OCI-LY7 (cell line): ENCODE measurements around the gene SIGLEC10. TPM values are rescaled to one million over a fixed set of nuclear protein-coding genes. Genes with fewer than 3 reads are reported as not detected.

ENCODE experiments used
- BruUV-seq: library from RNA; stranded (reverse); fragments of 400-500 nt; replicated peaks from 2 replicates; lab custom pipeline; 2021; lab: Mats Ljungman, UMichigan
- CTCF ChIA-PET: fragments of 300-600 bp; sonication (Branson Sonifier 250); formaldehyde crosslinking; loops from one replicate; lab custom pipeline; 2022; ENCODE audit warnings: antibody characterized with exemption; ENCODE audit not compliant: unreplicated experiment; lab: Charles Lee
- POLR2A ChIA-PET: fragments of 300-600 bp; sonication (Branson Sonifier 250); formaldehyde crosslinking; loops from one replicate; lab custom pipeline; 2022; ENCODE audit warnings: antibody characterized with exemption; lab: Charles Lee
- DNase-seq: peaks from one replicate; pipeline ENCODE4 v3.0.0-alpha.2; 2015; ENCODE audit warnings: low spot score
- H2AFZ ChIP-seq: fragments of 200-600 bp; sonication (generic), shearing (Covaris generic); 2 replicates; pipeline ENCODE4 v1.6.1; 2014; ENCODE audit warnings: mild to moderate bottlenecking, antibody characterized with exemption, low read length, moderate library complexity
- H3K27ac ChIP-seq: fragments of 200-600 bp; sonication (generic); 2 replicates; pipeline ENCODE4 v1.5.1; 2014; ENCODE audit warnings: mixed run types, low read depth, mild to moderate bottlenecking, moderate library complexity, low read length, inconsistent platforms; ENCODE audit not compliant: poor library complexity, severe bottlenecking
- H3K36me3 ChIP-seq: fragments of 200-600 bp; sonication (generic); 2 replicates; pipeline ENCODE4 v1.6.1; 2014; ENCODE audit warnings: mild to moderate bottlenecking, antibody characterized with exemption, low read length, moderate library complexity, mixed read lengths; ENCODE audit not compliant: insufficient read depth
- H3K4me1 ChIP-seq: fragments of 200-600 bp; sonication (generic); 2 replicates; pipeline ENCODE4 v1.5.1; 2014; ENCODE audit warnings: mild to moderate bottlenecking, low read length; ENCODE audit not compliant: insufficient read depth, poor library complexity, severe bottlenecking
- H3K4me2 ChIP-seq: fragments of 200-600 bp; sonication (generic); 2 replicates; pipeline ENCODE4 v1.6.1; 2014; ENCODE audit warnings: mild to moderate bottlenecking, low read length
- H3K4me3 ChIP-seq: fragments of 200-600 bp; sonication (generic); 2 replicates; pipeline ENCODE4 v1.5.1; 2014; ENCODE audit warnings: mild to moderate bottlenecking, low read depth, low read length; ENCODE audit not compliant: poor library complexity, severe bottlenecking
- H3K79me2 ChIP-seq: fragments of 200-600 bp; sonication (generic); 2 replicates; pipeline ENCODE4 v1.6.1; 2016; ENCODE audit warnings: low read depth, mild to moderate bottlenecking, low read length, moderate library complexity, mixed read lengths; ENCODE audit not compliant: insufficient read depth
- H3K9me2 ChIP-seq: fragments of 200-600 bp; sonication (generic); 2 replicates; pipeline ENCODE4 v1.6.1; 2016; ENCODE audit warnings: mild to moderate bottlenecking, low read length, mixed read lengths; ENCODE audit not compliant: insufficient read depth
- H3K9me3 ChIP-seq: fragments of 200-600 bp; sonication (generic); 2 replicates; pipeline ENCODE4 v1.6.1; 2014; ENCODE audit warnings: mild to moderate bottlenecking, mixed run types, low read length, mixed read lengths
- H4K20me1 ChIP-seq: fragments of 200-600 bp; sonication (generic); 2 replicates; pipeline ENCODE4 v1.6.1; 2014; ENCODE audit warnings: mild to moderate bottlenecking, antibody characterized with exemption, low read length, moderate library complexity, mixed read lengths; ENCODE audit not compliant: insufficient read depth
- EZH2phosphoT487 ChIP-seq: fragments of 200-600 bp; sonication (generic); IDR thresholded peaks from 2 replicates; pipeline ENCODE4 v1.6.1; 2018; ENCODE audit warnings: low read depth, borderline replicate concordance, mild to moderate bottlenecking, mixed run types, antibody characterized with exemption, low read length, moderate library complexity, mixed read lengths
- intact Hi-C: fragments of 100-400 bp; cut with micrococcal nuclease; formaldehyde crosslinking; loops from one replicate; pipeline ENCODE4 v1.10.0; 2022; ENCODE audit not compliant: unreplicated experiment
- total RNA-seq, 2 experiments: library from RNA; depleted of rRNA in 1 of 2; stranded (reverse); fragments of >200 nt in 1 of 2; shearing (Covaris generic) in 1 of 2; gene quantifications; 2 replicates each; pipeline ENCODE4 v1.2.3, GENCODE V29; 2014 to 2022
- TF ChIP-seq, protein P1 (sequence below): fragments of 200-600 bp; sonication (generic); conservative IDR thresholded peaks from 2 replicates; pipeline ENCODE4 v1.5.1; 2014; ENCODE audit warnings: mild to moderate bottlenecking, antibody characterized with exemption, low read length, moderate library complexity, mixed read lengths

The SIGLEC10 gene
- total RNA-seq, 2 experiments from 2014 or later = 25.2 to 26.6 TPM

DNA sequence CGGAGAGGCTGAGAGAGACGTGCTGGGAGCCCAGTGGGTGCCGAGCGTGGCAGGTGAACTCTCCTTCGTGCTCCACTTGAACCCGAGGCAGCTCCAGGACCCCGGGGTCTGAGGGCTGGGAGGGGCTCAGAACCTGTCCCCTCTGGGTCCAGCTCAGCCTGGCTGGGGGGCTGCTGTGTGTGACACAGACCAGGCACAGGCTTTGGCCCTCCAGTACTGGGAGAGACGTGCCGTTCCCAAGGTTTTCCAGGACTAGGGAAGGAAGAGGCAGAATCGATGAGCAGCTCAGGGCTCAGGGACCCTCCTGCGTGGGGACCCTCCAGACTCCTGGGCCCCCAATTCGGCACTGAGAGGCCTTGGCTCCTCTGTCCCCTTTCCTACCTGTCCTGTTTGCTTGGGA lies 2.3 kb downstream of the SIGLEC10 start:
- POLR2A ChIA-PET = no interaction called here
- H3K79me2 ChIP-seq = peaks cover 13% of the 10 kb centered on the region; the same call in 1 of the 2 replicates
- H2AFZ ChIP-seq = no peak overlapping the region
- H3K36me3 ChIP-seq = peaks cover 39% of the 10 kb centered on the region
- no peaks in the 10 kb centered on the region for H4K20me1 ChIP-seq
- no peak overlapping the region for H3K4me2 ChIP-seq
- peaks cover 24% of the 10 kb centered on the region for H3K4me1 ChIP-seq
- DNase-seq = no peak
- intact Hi-C loops = no loop called here
- no peak overlapping the region for H3K4me3 ChIP-seq
- TF ChIP-seq, protein P1, sequence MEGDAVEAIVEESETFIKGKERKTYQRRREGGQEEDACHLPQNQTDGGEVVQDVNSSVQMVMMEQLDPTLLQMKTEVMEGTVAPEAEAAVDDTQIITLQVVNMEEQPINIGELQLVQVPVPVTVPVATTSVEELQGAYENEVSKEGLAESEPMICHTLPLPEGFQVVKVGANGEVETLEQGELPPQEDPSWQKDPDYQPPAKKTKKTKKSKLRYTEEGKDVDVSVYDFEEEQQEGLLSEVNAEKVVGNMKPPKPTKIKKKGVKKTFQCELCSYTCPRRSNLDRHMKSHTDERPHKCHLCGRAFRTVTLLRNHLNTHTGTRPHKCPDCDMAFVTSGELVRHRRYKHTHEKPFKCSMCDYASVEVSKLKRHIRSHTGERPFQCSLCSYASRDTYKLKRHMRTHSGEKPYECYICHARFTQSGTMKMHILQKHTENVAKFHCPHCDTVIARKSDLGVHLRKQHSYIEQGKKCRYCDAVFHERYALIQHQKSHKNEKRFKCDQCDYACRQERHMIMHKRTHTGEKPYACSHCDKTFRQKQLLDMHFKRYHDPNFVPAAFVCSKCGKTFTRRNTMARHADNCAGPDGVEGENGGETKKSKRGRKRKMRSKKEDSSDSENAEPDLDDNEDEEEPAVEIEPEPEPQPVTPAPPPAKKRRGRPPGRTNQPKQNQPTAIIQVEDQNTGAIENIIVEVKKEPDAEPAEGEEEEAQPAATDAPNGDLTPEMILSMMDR = no peak
- no peak for TF ChIP-seq EZH2phosphoT487
- no TSS peak for BruUV-seq
- CTCF ChIA-PET = no interaction called here
- no peak overlapping the region for H3K27ac ChIP-seq
- H3K9me2 ChIP-seq = no peaks in the 10 kb centered on the region
- no peaks in the 10 kb centered on the region for H3K9me3 ChIP-seq

DNA sequence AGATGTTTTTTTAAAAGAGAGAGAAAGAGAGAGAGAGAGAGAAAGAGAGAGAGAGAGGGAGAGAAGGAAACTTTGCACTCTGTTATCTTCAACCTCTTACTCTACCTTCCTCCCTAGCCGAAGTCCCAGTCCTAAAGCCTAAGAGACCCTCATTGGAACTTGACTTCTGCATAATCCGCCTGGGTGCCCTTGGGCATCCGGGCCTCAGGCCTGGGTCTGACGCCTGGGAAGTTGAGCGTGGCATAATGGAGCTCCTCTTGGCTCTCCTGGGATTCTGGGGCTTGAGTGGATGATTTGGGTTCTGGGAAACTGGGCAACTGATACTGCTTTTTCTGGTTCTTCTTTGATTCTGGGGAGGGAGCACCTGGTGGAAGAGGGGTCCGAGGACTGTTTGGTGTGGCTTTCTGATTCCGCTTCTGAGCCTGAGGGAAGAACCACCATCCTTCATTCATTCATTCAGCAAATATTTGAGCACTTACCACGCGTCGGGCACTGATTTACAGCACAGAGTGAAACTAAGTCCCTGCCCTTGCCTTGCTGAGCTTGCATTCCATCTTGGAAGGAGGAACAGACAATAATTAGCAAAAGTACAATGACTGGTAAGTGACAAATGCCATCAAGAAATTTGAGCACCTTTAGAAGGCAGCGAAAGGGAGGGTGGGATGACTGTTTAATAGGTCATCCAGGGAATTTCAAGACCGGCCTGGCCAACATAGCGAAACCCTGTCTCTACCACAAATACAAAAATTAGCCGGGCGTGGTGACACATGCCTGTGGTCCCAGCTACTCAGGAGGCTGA lies 6.3 kb downstream of the SIGLEC10 start:
- H3K36me3 ChIP-seq = peaks cover 46% of the 10 kb centered on the region
- H3K4me2 ChIP-seq = no peak overlapping the region
- no peak for DNase-seq
- TF ChIP-seq, protein P1 = no peak
- no peak for TF ChIP-seq EZH2phosphoT487
- H2AFZ ChIP-seq = no peak overlapping the region
- no peaks in the 10 kb centered on the region for H3K9me3 ChIP-seq
- POLR2A ChIA-PET = interaction anchor here (0.6 kb wide), 1 partner anchor 67 kb away, joined by 5 read pairs; no protein-coding TSS in a partner anchor
- no TSS peak for BruUV-seq
- H3K4me3 ChIP-seq = no peak overlapping the region
- no peaks in the 10 kb centered on the region for H4K20me1 ChIP-seq
- peaks cover 5% of the 10 kb centered on the region; the same call in 1 of the 2 replicates for H3K79me2 ChIP-seq
- CTCF ChIA-PET = no interaction called here
- H3K27ac ChIP-seq = no peak overlapping the region
- peaks cover 33% of the 10 kb centered on the region for H3K4me1 ChIP-seq
- H3K9me2 ChIP-seq = no peaks in the 10 kb centered on the region
- intact Hi-C loops = no loop called here
